ENCODE measurements around the gene PHLPP1. TPM values are rescaled to one million over a fixed set of nuclear protein-coding genes. Genes with fewer than 3 reads are reported as not detected.

Gene PHLPP1
- total and polyA plus RNA-seq, 2 experiments from 2014 or later: 15.7 to 73.6 TPM

DNA sequence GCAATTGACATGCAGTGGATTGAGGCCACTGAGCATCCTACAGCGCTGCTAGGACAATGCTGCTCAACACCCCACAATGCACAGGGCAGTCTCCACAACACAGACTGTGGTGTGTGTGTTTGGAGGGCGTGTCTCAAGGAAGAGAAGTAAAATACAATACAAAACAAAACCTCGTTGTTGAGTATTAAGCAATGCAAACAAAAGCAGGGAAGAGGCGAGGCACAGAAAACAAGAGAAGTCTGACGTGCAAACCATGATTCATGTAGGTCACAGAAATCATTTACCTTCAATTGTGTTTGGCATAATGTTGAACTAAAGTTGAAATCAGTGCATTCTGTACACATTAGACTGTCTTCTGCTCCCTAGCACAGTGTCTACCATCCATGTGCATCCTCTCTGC lies 260.9 kb downstream of the PHLPP1 start:
- no peak overlapping the region for H3K4me2 ChIP-seq
- no peak for DNase-seq (ENCODE audit: low spot score)
- ATAC-seq: no peak
- peaks cover 22% of the 10 kb centered on the region for H3K36me3 ChIP-seq (ENCODE audit: insufficient read depth)
- no peak overlapping the region for H2AFZ ChIP-seq
- peaks cover 9% of the 10 kb centered on the region for H3K79me2 ChIP-seq (replicated peaks; ENCODE audit: insufficient read depth)
- no peaks in the 10 kb centered on the region for H3K27me3 ChIP-seq (ENCODE audit: insufficient read depth)
- TF ChIP-seq ZNF331 (CRISPR knock-in tag; IDR thresholded peaks at IDR 0.05; ENCODE audit: low read depth) (no peak), ZNF462 (CRISPR knock-in tag; IDR thresholded peaks at IDR 0.05) (no peak), ZNF114 (CRISPR knock-in tag; IDR thresholded peaks at IDR 0.05) (no peak), JUNB (IDR thresholded peaks at IDR 0.05; ENCODE audit: unreplicated experiment) (no peak), REST (IDR thresholded peaks at IDR 0.05; ENCODE audit: unreplicated experiment) (no peak), POLR2AphosphoS5 (IDR thresholded peaks at IDR 0.05; ENCODE audit: low read depth) (no peak)
- TF ChIP-seq, protein P1, sequence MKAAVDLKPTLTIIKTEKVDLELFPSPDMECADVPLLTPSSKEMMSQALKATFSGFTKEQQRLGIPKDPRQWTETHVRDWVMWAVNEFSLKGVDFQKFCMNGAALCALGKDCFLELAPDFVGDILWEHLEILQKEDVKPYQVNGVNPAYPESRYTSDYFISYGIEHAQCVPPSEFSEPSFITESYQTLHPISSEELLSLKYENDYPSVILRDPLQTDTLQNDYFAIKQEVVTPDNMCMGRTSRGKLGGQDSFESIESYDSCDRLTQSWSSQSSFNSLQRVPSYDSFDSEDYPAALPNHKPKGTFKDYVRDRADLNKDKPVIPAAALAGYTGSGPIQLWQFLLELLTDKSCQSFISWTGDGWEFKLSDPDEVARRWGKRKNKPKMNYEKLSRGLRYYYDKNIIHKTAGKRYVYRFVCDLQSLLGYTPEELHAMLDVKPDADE (IDR thresholded peaks at IDR 0.05): no peak
- H3K4me1 ChIP-seq (ENCODE audit: insufficient read depth): peaks cover 9% of the 10 kb centered on the region; the same call in 1 of the 2 replicates
- H3K4me1 Mint-ChIP-seq: peaks cover 28% of the 10 kb centered on the region
- no peaks in the 10 kb centered on the region for H3K9me3 Mint-ChIP-seq
- H3K4me3 ChIP-seq: no peak overlapping the region
- H3K27ac Mint-ChIP-seq: no peak overlapping the region
- H3K36me3 Mint-ChIP-seq (ENCODE audit: low read depth): peaks cover 80% of the 10 kb centered on the region
- no peak overlapping the region for H3K4me3 Mint-ChIP-seq
- H3F3A ChIP-seq (replicated peaks; ENCODE audit: low read depth): no peaks in the 10 kb centered on the region
- no peak overlapping the region for H3K27ac ChIP-seq (ENCODE audit: low read depth)
- H3K9me2 ChIP-seq (ENCODE audit: insufficient read depth): no peaks in the 10 kb centered on the region
- H4K20me1 ChIP-seq (replicated peaks; ENCODE audit: insufficient read depth): peaks cover 7% of the 10 kb centered on the region; the same call in 1 of the 2 replicates
- H3K27me3 Mint-ChIP-seq (ENCODE audit: insufficient read depth, low read depth, poor library complexity): peaks cover 12% of the 10 kb centered on the region
